HEK293 (cell line): ENCODE measurements around the gene TMEM41B.
"Not testable (repeated sequence)": the region's sequence is repeated elsewhere in the genome, so short reads cannot be mapped to it uniquely, and the experiment has no call there.

Experiments
- CTCF ChIA-PET: fragments of 350-600 bp; formaldehyde crosslinking; extraction: SDS; loops from one replicate; lab custom pipeline; 2021; ENCODE audit warnings: antibody characterized with exemption; lab: Yijun Ruan, JAX
- POLR2A ChIA-PET: fragments of 300-600 bp; formaldehyde crosslinking; extraction: SDS; loops from one replicate; lab custom pipeline; 2020; ENCODE audit warnings: antibody characterized with exemption, inconsistent platforms; lab: Yijun Ruan, JAX
- H3K27ac ChIP-seq: fragments of 200-500 bp; sonication (Bioruptor generic); 2 replicates; pipeline ENCODE4 v1.5.1; 2014; ENCODE audit warnings: low read depth, low read length, control low read depth, inconsistent platforms; ENCODE audit errors: extremely low read depth
- H3K36me3 ChIP-seq, 2 experiments: fragments of 200-500 bp in 1 of 2; sonication (Bioruptor generic) in 1 of 2; 1 replicate in 1 of 2; 2 replicates in 1 of 2; pipeline ENCODE4 v1.5.1; 2014 to 2017; ENCODE audit warnings: inconsistent platforms in 2 of 2, low read length in 2 of 2; ENCODE audit not compliant: control insufficient read depth in 2 of 2, insufficient read depth in 1 of 2
- H3K4me1 ChIP-seq: fragments of 200-500 bp; sonication (Bioruptor generic); 2 replicates; pipeline ENCODE4 v1.5.1; 2014; ENCODE audit warnings: mild to moderate bottlenecking, low read length, inconsistent platforms; ENCODE audit not compliant: control insufficient read depth, insufficient read depth
- H3K4me3 ChIP-seq: 2 replicates; pipeline ENCODE4 v1.5.1; 2011; ENCODE audit warnings: low read depth, mild to moderate bottlenecking, control low read depth, low read length, moderate library complexity
- H3K9me3 ChIP-seq: fragments of 200-500 bp; sonication (Bioruptor generic); 2 replicates; pipeline ENCODE4 v1.5.1; 2014; ENCODE audit warnings: low read depth, low read length, inconsistent platforms; ENCODE audit not compliant: control insufficient read depth, insufficient read depth
- INSM2 ChIP-seq: fragments of 450-650 bp; formaldehyde crosslinking; IDR thresholded peaks from 2 replicates; pipeline ENCODE4 v1.5.1; 2016; ENCODE audit warnings: missing biosample characterization, missing genetic modification characterization
- KLF1 ChIP-seq: fragments of 450-650 bp; formaldehyde crosslinking; IDR thresholded peaks from 2 replicates; pipeline ENCODE4 v1.5.1; 2016; ENCODE audit warnings: missing biosample characterization, missing genetic modification characterization
- KLF17 ChIP-seq: fragments of 450-650 bp; formaldehyde crosslinking; IDR thresholded peaks from 2 replicates; pipeline ENCODE4 v1.5.1; 2016; ENCODE audit warnings: missing biosample characterization, missing genetic modification characterization
- SCRT2 ChIP-seq: fragments of 450-650 bp; formaldehyde crosslinking; IDR thresholded peaks from 2 replicates; pipeline ENCODE4 v1.5.1; 2016; ENCODE audit warnings: missing biosample characterization, missing genetic modification characterization
- WT1 ChIP-seq: fragments of 450-650 bp; formaldehyde crosslinking; IDR thresholded peaks from 2 replicates; pipeline ENCODE4 v1.5.1; 2016; ENCODE audit warnings: missing biosample characterization, missing genetic modification characterization
- ZBTB11 ChIP-seq: fragments of 450-650 bp; formaldehyde crosslinking; conservative IDR thresholded peaks from 2 replicates; pipeline ENCODE4 v1.5.1; 2016; ENCODE audit warnings: low read depth, missing biosample characterization, missing genetic modification characterization
- ZNF239 ChIP-seq: fragments of 450-650 bp; formaldehyde crosslinking; IDR thresholded peaks from 2 replicates; pipeline ENCODE4 v1.5.1; 2016; ENCODE audit warnings: missing biosample characterization, missing genetic modification characterization
- ZNF280D ChIP-seq: fragments of 450-650 bp; formaldehyde crosslinking; IDR thresholded peaks from 2 replicates; pipeline ENCODE4 v1.5.1; 2016; ENCODE audit warnings: missing biosample characterization, missing genetic modification characterization
- ZNF335 ChIP-seq: fragments of 450-650 bp; formaldehyde crosslinking; conservative IDR thresholded peaks from 2 replicates; pipeline ENCODE4 v1.5.1; 2016; ENCODE audit warnings: missing biosample characterization, missing genetic modification characterization
- ZNF514 ChIP-seq: fragments of 450-650 bp; formaldehyde crosslinking; IDR thresholded peaks from 2 replicates; pipeline ENCODE4 v1.5.1; 2016; ENCODE audit warnings: missing biosample characterization, missing genetic modification characterization
- ZNF549 ChIP-seq: fragments of 450-650 bp; IDR thresholded peaks from 2 replicates; pipeline ENCODE4 v1.5.1; 2018; ENCODE audit warnings: missing biosample characterization, missing genetic modification characterization, mild to moderate bottlenecking, inconsistent platforms, moderate library complexity

Gene TMEM41B

GRCh38 chr11:9319377-9320001 lies 5.1 kb upstream of the TMEM41B start:
- H3K4me3 ChIP-seq, H3K36me3 ChIP-seq, H3K27ac ChIP-seq, H3K9me3 ChIP-seq, POLR2A ChIA-PET, H3K4me1 ChIP-seq: not testable (repeated sequence)
- CTCF ChIA-PET, result interaction anchor here (0.9 kb wide), 1 partner anchor 50 kb away, joined by 3 read pairs; no protein-coding TSS in a partner anchor
- TF ChIP-seq ZNF335 (peak; percentile 41; the same call in 1 of the 2 replicates), KLF1 (tag by site-specific recombination) (peak; percentile 55), WT1 (peak; percentile 53)

GRCh38 chr11:9318442-9319376 lies 4.3 kb upstream of the TMEM41B start:
- H3K4me1 ChIP-seq, H3K27ac ChIP-seq, H3K9me3 ChIP-seq, POLR2A ChIA-PET, CTCF ChIA-PET, H3K36me3 ChIP-seq, H3K4me3 ChIP-seq: not testable (repeated sequence)
- TF ChIP-seq SCRT2, result 0 out of 2 replicates have a peak, but pooled peaks have one; percentile 38

- no peak overlapping the region for H3K27ac ChIP-seq
- no peaks in the 10 kb centered on the region for H3K36me3 ChIP-seq
- H3K4me1 ChIP-seq, result no peaks in the 10 kb centered on the region
- H3K4me3 ChIP-seq, result no peak overlapping the region
- TF ChIP-seq ZNF239 (tag by site-specific recombination) (no peak), ZNF549 (tag by site-specific recombination) (no peak), ZNF514 (no peak), ZBTB11 (tag by site-specific recombination) (no peak), KLF17 (tag by site-specific recombination) (no peak), INSM2 (tag by site-specific recombination) (no peak), ZNF280D (tag by site-specific recombination) (no peak)
- CTCF ChIA-PET, result interaction anchor here (1.2 kb wide), 1 partner anchor 52 kb away, joined by 3 read pairs; no protein-coding TSS in a partner anchor
- POLR2A ChIA-PET, result no interaction called here
- H3K9me3 ChIP-seq, result no peaks in the 10 kb centered on the region
Measured at GRCh38 chr11:9316334-9316733, 1.9 kb upstream of the TMEM41B start.
